ENCODE data around the gene PRDM8.

Gene PRDM8

GRCh38 chr4:80249144-80249543 lies 51.8 kb downstream of the PRDM8 start:
- Histone ChIP-seq H3K9me3 (ENCODE audit: low read depth, low read length) (no peaks in the 10 kb centered on the region), H3K9ac (ENCODE audit: insufficient read length) (no peak overlapping the region), H3K4me3 (no peak overlapping the region), H3K27ac (no peak overlapping the region), H3K36me3 (ENCODE audit: insufficient read depth, low read length) (no peaks in the 10 kb centered on the region)
- DNase-seq (ENCODE audit: low read depth, low spot score): no peak
- TF ChIP-seq POLR2AphosphoS5 (IDR thresholded peaks at IDR 0.05; ENCODE audit: borderline replicate concordance, low read depth, low read length) (no peak), EZH2 (IDR thresholded peaks at IDR 0.05) (no peak), FOXP2 (optimal IDR thresholded peaks at IDR 0.05; ENCODE audit: control extremely low read depth, extremely low read length, insufficient read depth) (no peak)

GRCh38 chr4:80252427-80252826 lies 55.1 kb downstream of the PRDM8 start:
- H3K36me3 ChIP-seq (ENCODE audit: insufficient read depth, low read length): no peaks in the 10 kb centered on the region
- H3K27ac ChIP-seq: no peak overlapping the region
- DNase-seq (ENCODE audit: low read depth, low spot score): no peak
- no peak for TF ChIP-seq POLR2AphosphoS5 (IDR thresholded peaks at IDR 0.05; ENCODE audit: borderline replicate concordance, low read depth, low read length)
- TF ChIP-seq EZH2 (IDR thresholded peaks at IDR 0.05): no peak
- TF ChIP-seq FOXP2 (optimal IDR thresholded peaks at IDR 0.05; ENCODE audit: control extremely low read depth, extremely low read length, insufficient read depth): no peak
- no peak overlapping the region for H3K4me3 ChIP-seq
- no peak overlapping the region for H3K9ac ChIP-seq (ENCODE audit: insufficient read length)
- no peaks in the 10 kb centered on the region for H3K9me3 ChIP-seq (ENCODE audit: low read depth, low read length)

DNA sequence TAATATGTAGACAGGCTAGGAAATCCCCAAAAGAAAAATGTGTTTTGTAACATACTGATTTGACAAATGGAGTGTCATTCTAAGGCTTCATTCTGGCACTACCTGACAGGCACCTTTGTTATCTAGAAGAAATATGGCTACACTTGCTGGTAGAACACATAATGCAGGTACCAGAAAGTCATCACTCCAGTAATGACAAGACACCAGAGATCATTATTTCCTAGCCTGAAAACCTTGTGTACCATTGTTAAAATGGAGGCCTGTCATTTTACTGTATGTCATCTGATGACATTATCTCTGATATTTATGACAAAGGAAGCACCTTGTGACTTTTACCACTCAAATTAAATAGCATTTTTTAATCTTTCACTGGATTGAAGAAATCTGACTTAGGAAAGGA lies 55.6 kb downstream of the PRDM8 start:
- no peak overlapping the region for H3K9ac ChIP-seq (ENCODE audit: insufficient read length)
- H3K27ac ChIP-seq: no peak overlapping the region

GRCh38 chr4:80253510-80253909 lies 56.2 kb downstream of the PRDM8 start:
- H3K36me3 ChIP-seq (ENCODE audit: insufficient read depth, low read length): no peaks in the 10 kb centered on the region
- H3K9me3 ChIP-seq (ENCODE audit: low read depth, low read length): no peaks in the 10 kb centered on the region
- no peak for TF ChIP-seq POLR2AphosphoS5 (IDR thresholded peaks at IDR 0.05; ENCODE audit: borderline replicate concordance, low read depth, low read length)
- no peak overlapping the region for H3K27ac ChIP-seq
- no peak overlapping the region for H3K4me3 ChIP-seq
- H3K9ac ChIP-seq (ENCODE audit: insufficient read length): no peak overlapping the region
- DNase-seq (ENCODE audit: low read depth, low spot score): no peak

More for the DNA sequence above, 55.6 kb downstream of the PRDM8 start:
- no peak overlapping the region for H3K4me3 ChIP-seq
- TF ChIP-seq EZH2 (IDR thresholded peaks at IDR 0.05) (no peak), FOXP2 (optimal IDR thresholded peaks at IDR 0.05; ENCODE audit: control extremely low read depth, extremely low read length, insufficient read depth) (no peak), POLR2AphosphoS5 (IDR thresholded peaks at IDR 0.05; ENCODE audit: borderline replicate concordance, low read depth, low read length) (no peak)
- H3K9me3 ChIP-seq (ENCODE audit: low read depth, low read length): no peaks in the 10 kb centered on the region
- DNase-seq (ENCODE audit: low read depth, low spot score): no peak
- no peaks in the 10 kb centered on the region for H3K36me3 ChIP-seq (ENCODE audit: insufficient read depth, low read length)
